Glutamatergic neuron (in vitro differentiated cells): ENCODE measurements around the gene FGF3. TPM values are rescaled to one million over a fixed set of nuclear protein-coding genes. Genes with fewer than 3 reads are reported as not detected.

Source experiments
- DNase-seq: peaks from one replicate; pipeline ENCODE4 v3.0.0; 2022
- H3K27ac Mint-ChIP-seq: one replicate; pipeline ENCODE4 v1.8.0; 2020; ENCODE audit warnings: mild to moderate bottlenecking, mixed read lengths, inconsistent platforms; ENCODE audit not compliant: unreplicated experiment
- H3K27me3 Mint-ChIP-seq: one replicate; pipeline ENCODE4 v1.8.0; 2020; ENCODE audit warnings: mild to moderate bottlenecking, moderate library complexity, mixed read lengths, inconsistent platforms; ENCODE audit not compliant: unreplicated experiment
- H3K36me3 Mint-ChIP-seq: one replicate; pipeline ENCODE4 v1.8.0; 2020; ENCODE audit warnings: mild to moderate bottlenecking, mixed read lengths, inconsistent platforms; ENCODE audit not compliant: unreplicated experiment
- H3K4me1 Mint-ChIP-seq: one replicate; pipeline ENCODE4 v1.8.0; 2020; ENCODE audit warnings: mild to moderate bottlenecking, low read depth, mixed read lengths, inconsistent platforms; ENCODE audit not compliant: unreplicated experiment
- H3K4me3 Mint-ChIP-seq: one replicate; pipeline ENCODE4 v1.8.0; 2020; ENCODE audit warnings: mild to moderate bottlenecking, mixed read lengths, inconsistent platforms; ENCODE audit not compliant: unreplicated experiment
- H3K9me3 Mint-ChIP-seq: one replicate; pipeline ENCODE4 v1.8.0; 2020; ENCODE audit warnings: mild to moderate bottlenecking, moderate library complexity, mixed read lengths, inconsistent platforms; ENCODE audit not compliant: unreplicated experiment
- CTCF ChIP-seq: fragments of 200-600 bp; sonication (generic); IDR thresholded peaks from one replicate; pipeline ENCODE4 v1.5.0; 2021; ENCODE audit not compliant: partially characterized antibody, unreplicated experiment
- total RNA-seq: library from RNA; stranded (reverse); fragmentation: NEBNext Ultra II Directional; extraction: Animal tissue kit (Norgen Biotek cat#: 25700); gene quantifications from one replicate; pipeline ENCODE4 v1.2.1, GENCODE V29; 2021; ENCODE audit not compliant: unreplicated experiment

The FGF3 gene
- total RNA-seq, 1 donor from 2014 or later: not detected

GRCh38 chr11:69816671-69817070 lies 2.5 kb downstream of the FGF3 start:
- Mint-ChIP-seq H3K4me1 (peaks cover 4% of the 10 kb centered on the region), H3K36me3 (peaks cover 6% of the 10 kb centered on the region), H3K27ac (no peak overlapping the region), H3K9me3 (peaks cover 7% of the 10 kb centered on the region), H3K27me3 (peaks cover 23% of the 10 kb centered on the region), H3K4me3 (no peak overlapping the region)
- no peak for DNase-seq
- TF ChIP-seq CTCF: no peak

GRCh38 chr11:69815973-69816372 lies 3.2 kb downstream of the FGF3 start:
- no peak overlapping the region for H3K4me3 Mint-ChIP-seq
- H3K9me3 Mint-ChIP-seq: peaks cover 7% of the 10 kb centered on the region
- TF ChIP-seq CTCF: no peak
- peaks cover 20% of the 10 kb centered on the region for H3K27me3 Mint-ChIP-seq
- H3K36me3 Mint-ChIP-seq: peaks cover 6% of the 10 kb centered on the region
- no peak for DNase-seq
- peaks cover 6% of the 10 kb centered on the region for H3K4me1 Mint-ChIP-seq
- H3K27ac Mint-ChIP-seq: no peak overlapping the region

GRCh38 chr11:69814902-69815301 lies 4.3 kb downstream of the FGF3 start:
- no peak for TF ChIP-seq CTCF
- DNase-seq: no peak
- H3K4me1 Mint-ChIP-seq: peaks cover 6% of the 10 kb centered on the region
- H3K4me3 Mint-ChIP-seq: no peak overlapping the region
- peaks cover 6% of the 10 kb centered on the region for H3K36me3 Mint-ChIP-seq
- H3K27ac Mint-ChIP-seq: no peak overlapping the region
- H3K9me3 Mint-ChIP-seq: peaks cover 7% of the 10 kb centered on the region
- H3K27me3 Mint-ChIP-seq: peaks cover 14% of the 10 kb centered on the region

- Mint-ChIP-seq H3K36me3 (peaks cover 6% of the 10 kb centered on the region), H3K27me3 (peaks cover 13% of the 10 kb centered on the region), H3K9me3 (peaks cover 7% of the 10 kb centered on the region), H3K4me3 (no peak overlapping the region), H3K4me1 (peaks cover 9% of the 10 kb centered on the region), H3K27ac (no peak overlapping the region)
- no peak for DNase-seq
- TF ChIP-seq CTCF: no peak
These were observed 4.8 kb downstream of the FGF3 start for GRCh38 chr11:69814411-69814810.

- H3K36me3 Mint-ChIP-seq: peaks cover 6% of the 10 kb centered on the region
- no peak overlapping the region for H3K4me3 Mint-ChIP-seq
- peaks cover 10% of the 10 kb centered on the region for H3K4me1 Mint-ChIP-seq
- no peak for DNase-seq
- H3K27ac Mint-ChIP-seq: no peak overlapping the region
- TF ChIP-seq CTCF: no peak
- H3K9me3 Mint-ChIP-seq: peaks cover 7% of the 10 kb centered on the region
- H3K27me3 Mint-ChIP-seq: peaks cover 13% of the 10 kb centered on the region
These were observed 5.4 kb downstream of the FGF3 start for GRCh38 chr11:69813839-69814238.
